ENCODE measurements around the gene CHMP1B.

DNA sequence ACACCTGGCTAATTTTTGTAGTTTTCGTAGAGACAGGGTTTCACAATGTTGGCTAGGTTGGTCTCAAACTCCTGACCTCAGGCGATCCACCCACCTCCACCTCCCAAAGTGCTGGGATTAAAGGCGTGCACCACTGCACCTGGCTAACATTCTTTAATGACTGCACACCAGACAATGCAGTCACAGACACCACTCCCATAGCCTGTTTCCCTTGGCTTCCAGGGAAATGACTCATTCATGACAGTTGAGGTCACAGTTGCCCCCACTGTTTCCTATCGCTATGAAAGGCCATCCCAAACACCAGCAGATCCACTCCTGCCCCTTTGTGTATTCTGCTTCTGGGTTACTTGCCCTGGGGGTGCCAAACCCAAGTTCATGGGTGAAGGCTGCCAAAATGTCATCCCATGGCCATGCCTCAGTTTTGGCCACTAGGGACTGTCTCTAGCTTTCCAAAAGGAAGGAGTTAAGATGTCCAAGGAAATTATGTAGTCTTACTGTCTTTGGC lies 8.7 kb downstream of the CHMP1B start:
- TF ChIP-seq GATA2 (IDR thresholded peaks at IDR 0.05; ENCODE audit: low read depth, low read length) (no peak), GATA3 (IDR thresholded peaks at IDR 0.05; ENCODE audit: low read depth, low read length) (no peak)
